ENCODE results near the gene CFAP70. TPM values are rescaled to one million over a fixed set of nuclear protein-coding genes. Genes with fewer than 3 reads are reported as not detected.

CFAP70 gene
- total RNA-seq, 4 donors from 2014 or later = 9.9 to 12.5 (median 11.7) TPM

- Histone ChIP-seq H3K36me3 (peaks cover 14% of the 10 kb centered on the region in 2 donors), H3K9me3 (no peaks in the 10 kb centered on the region), H3K4me3 (replicated peaks in 1 of 3) (peak within 1 kb of the TSS; percentile 37 to 80 (median 79)), H3K27me3 (no peaks in the 10 kb centered on the region), H3K4me1 (peaks cover 14 to 20% of the 10 kb centered on the region in 2 donors), H3K27ac (peak within 1 kb of the TSS in 2 of 3 donors; percentile 39 to 61)
- intact Hi-C loops (cut with DNase I) = no loop called here
- DNase-seq = peak; percentile 95 to 96
- TF ChIP-seq POLR2A (IDR thresholded peaks at IDR 0.05) (peak in 1 of 2 donors; percentile 80), CTCF (IDR thresholded peaks at IDR 0.05) (peak in 1 of 6 experiments; percentile 30)
- WGBS, 2 donors = 1% methylated on average over 21 to 35 of the region's 78 CpGs
Measured at GRCh38 chr10:73246646-73247508, 111.8 kb downstream of the CFAP70 start, which contains the start of gene DNAJC9. Gene DNAJC9, minus strand, starts transcription at chr10:73247255. Its CDS starts 66 bp downstream, at chr10:73247189.

- H3K27ac ChIP-seq = peak overlapping the region in 1 of 3 donors; percentile 61
- H3K36me3 ChIP-seq = peaks cover 17 to 20% of the 10 kb centered on the region in 2 donors
- no peaks in the 10 kb centered on the region for H3K27me3 ChIP-seq
- DNase-seq = no peak
- WGBS, 2 donors = 3 to 4% methylated on average over 8 of the region's 8 CpGs
- TF ChIP-seq POLR2A (IDR thresholded peaks at IDR 0.05) (no peak), CTCF (IDR thresholded peaks at IDR 0.05) (no peak)
- intact Hi-C loops (cut with DNase I) = no loop called here
- no peaks in the 10 kb centered on the region for H3K9me3 ChIP-seq
- H3K4me3 ChIP-seq (replicated peaks in 1 of 3) = peak overlapping the region; percentile 37 to 80 (median 79)
- H3K4me1 ChIP-seq = peaks cover 8 to 14% of the 10 kb centered on the region in 2 donors
Measured at GRCh38 chr10:73246322-73246645, 112.4 kb downstream of the CFAP70 start.

- H3K36me3 ChIP-seq = peaks cover 19 to 25% of the 10 kb centered on the region in 2 donors
- DNase-seq = no peak
- no peaks in the 10 kb centered on the region for H3K9me3 ChIP-seq
- intact Hi-C loops (cut with DNase I) = no loop called here
- no peak for TF ChIP-seq POLR2A (IDR thresholded peaks at IDR 0.05)
- TF ChIP-seq CTCF (IDR thresholded peaks at IDR 0.05) = no peak
- peaks cover 8 to 11% of the 10 kb centered on the region in 2 donors for H3K4me1 ChIP-seq
- no peaks in the 10 kb centered on the region for H3K27me3 ChIP-seq
- no peak overlapping the region for H3K27ac ChIP-seq
- no peak overlapping the region for H3K4me3 ChIP-seq (replicated peaks in 1 of 3)
- 49 to 51% methylated on average over 8 of the region's 8 CpGs for WGBS, 2 donors
Measured at GRCh38 chr10:73244866-73245477, 113.7 kb downstream of the CFAP70 start.

GRCh38 chr10:73239908-73240307 is 118.8 kb downstream of the CFAP70 start:
- Histone ChIP-seq H3K4me3 (replicated peaks in 1 of 3) (no peak overlapping the region), H3K4me1 (no peaks in the 10 kb centered on the region), H3K27ac (no peak overlapping the region), H3K9me3 (no peaks in the 10 kb centered on the region), H3K36me3 (peaks cover 31 to 32% of the 10 kb centered on the region in 2 donors), H3K27me3 (no peaks in the 10 kb centered on the region)
- no peak for DNase-seq
- TF ChIP-seq CTCF (IDR thresholded peaks at IDR 0.05) (no peak), POLR2A (IDR thresholded peaks at IDR 0.05) (no peak)
- intact Hi-C loops (cut with DNase I) = no loop called here
- 97 to 100% methylated on average over 2 of the region's 2 CpGs for WGBS, 2 donors

All from thyroid gland (tissue), 4 donors.